Gastrocnemius medialis (tissue), 4 donors: ENCODE results near the gene CLEC4F.

Source experiments
- CTCF ChIP-seq, 5 experiments: fragments of 450-650 bp in 3 of 5; fragments of 200-600 bp in 2 of 5; sonication (generic) in 2 of 5; IDR thresholded peaks in 4 of 5; conservative IDR thresholded peaks in 1 of 5; 1 replicate in 4 of 5; 2 replicates in 1 of 5; pipeline ENCODE4 v1.5.1; 2016 to 2019; ENCODE audit warnings: antibody characterized with exemption in 5 of 5, mild to moderate bottlenecking in 3 of 5, moderate library complexity in 3 of 5
- POLR2A ChIP-seq, 2 donors: fragments of 450-650 bp; IDR thresholded peaks; one replicate each; pipeline ENCODE4 v1.6.1; 2017; ENCODE audit warnings: antibody characterized with exemption in 2 of 2, mild to moderate bottlenecking in 2 of 2, moderate library complexity in 2 of 2

- TF ChIP-seq POLR2A (IDR thresholded peaks at IDR 0.05) (no peak), CTCF (IDR thresholded peaks at IDR 0.05 in 4 of 5, conservative IDR thresholded peaks at IDR 0.05 in 1 of 5) (no peak)
These were observed 30.1 kb downstream of the CLEC4F start, which contains the start of gene FIGLA for GRCh38 chr2:70790136-70790828.
